Breast epithelium (tissue), 4 donors: ENCODE results near the gene CEBPA. TPM values are rescaled to one million over a fixed set of nuclear protein-coding genes. Genes with fewer than 3 reads are reported as not detected.

Experiments used
- DNase-seq, 2 donors: peaks; one replicate each; pipeline ENCODE4 v3.0.0-alpha.2; 2019; ENCODE audit warnings: low spot score in 2 of 2
- H3K27ac ChIP-seq, 2 donors: fragments of 200-600 bp; sonication (generic) in 1 of 2; one replicate each; pipeline ENCODE4 v1.5.1; 2016 to 2019; ENCODE audit warnings: mild to moderate bottlenecking in 1 of 2
- H3K27me3 ChIP-seq, 2 donors: fragments of 200-600 bp; sonication (generic) in 1 of 2; one replicate each; pipeline versions ENCODE4 v1.5.1 to v1.6.0; 2017 to 2019; ENCODE audit warnings: control low read depth in 1 of 2, mild to moderate bottlenecking in 1 of 2
- H3K36me3 ChIP-seq: fragments of 200-600 bp; one replicate; pipeline ENCODE4 v1.5.1; 2019
- H3K4me1 ChIP-seq, 2 donors: fragments of 200-600 bp; sonication (generic); one replicate each; pipeline ENCODE4 v1.5.1; 2016 to 2019; ENCODE audit warnings: control low read depth in 1 of 2
- H3K4me3 ChIP-seq, 3 donors: fragments of 200-600 bp; sonication (generic); 1 replicate in 2 of 3; 2 replicates in 1 of 3; pipeline ENCODE4 v1.5.1; 2016 to 2019; ENCODE audit warnings: mild to moderate bottlenecking in 3 of 3, moderate library complexity in 2 of 3
- H3K9me3 ChIP-seq, 2 donors: fragments of 200-600 bp; sonication (generic) in 1 of 2; one replicate each; pipeline ENCODE4 v1.5.1; 2016 to 2019; ENCODE audit warnings: control low read depth in 1 of 2
- POLR2A ChIP-seq: fragments of 450-650 bp; IDR thresholded peaks from one replicate; pipeline ENCODE4 v1.6.1; 2016; ENCODE audit warnings: antibody characterized with exemption, mild to moderate bottlenecking, moderate library complexity
- POLR2AphosphoS5 ChIP-seq, 3 donors: sonication (generic); formaldehyde crosslinking; IDR thresholded peaks; one replicate each; pipeline ENCODE4 v1.6.1; 2017; ENCODE audit warnings: antibody characterized with exemption in 3 of 3
- intact Hi-C: fragments of 100-400 bp; cut with DNase I; formaldehyde crosslinking; loops from one replicate; pipeline ENCODE4 v1.15.1; 2023; ENCODE audit warnings: low total_unique reads
- total RNA-seq, 3 donors: library from RNA; depleted of rRNA; stranded (reverse); fragments of >200 nt; gene quantifications; one replicate each; pipeline ENCODE4 v1.1.0, GENCODE V29; 2016
- TF ChIP-seq, protein P1 (sequence below), 3 donors: fragments of 450-650 bp; IDR thresholded peaks; one replicate each; pipeline ENCODE4 v1.5.1; 2016 to 2017; ENCODE audit warnings: antibody characterized with exemption in 3 of 3, mild to moderate bottlenecking in 3 of 3, moderate library complexity in 3 of 3

CEBPA gene
- total RNA-seq, 3 donors from 2014 or later: 35.1 to 263 (median 67.5) TPM

DNA sequence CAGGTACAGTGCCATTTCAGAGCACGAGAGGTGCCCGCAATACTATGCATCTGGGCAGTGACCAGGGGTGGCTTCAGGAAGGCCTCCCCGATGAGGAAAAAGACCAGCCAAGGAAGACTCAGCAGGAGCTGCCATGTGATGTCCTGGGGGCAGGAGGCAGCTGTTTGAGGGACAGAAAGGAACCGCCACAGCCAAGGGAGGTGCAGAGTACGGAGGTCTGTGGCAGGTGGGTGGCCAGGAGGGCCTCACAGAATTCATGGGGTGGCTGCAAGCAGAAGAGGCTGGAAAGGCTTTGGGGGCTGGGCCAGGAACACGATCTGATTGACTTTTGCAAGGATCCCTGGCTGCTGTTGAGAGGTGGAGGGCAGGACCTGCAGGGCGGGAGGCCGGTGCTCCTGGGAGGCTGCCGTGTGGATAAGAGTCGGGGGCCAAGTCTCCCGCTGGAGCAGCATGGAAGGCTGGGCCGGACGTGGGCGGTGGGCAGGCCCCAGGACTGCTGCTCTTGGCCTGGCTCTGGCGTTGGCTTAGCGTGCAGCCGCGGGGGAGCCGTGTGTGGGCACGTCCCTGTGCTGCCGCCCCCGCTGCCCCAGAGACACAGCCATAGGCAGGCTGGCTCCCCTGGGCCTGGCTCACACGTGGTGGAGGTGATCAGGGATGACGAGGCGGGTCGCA, 29.1 kb downstream of the CEBPA start:
- H3K36me3 ChIP-seq: no peaks in the 10 kb centered on the region
- H3K4me1 ChIP-seq: peaks cover 0 to 7% of the 10 kb centered on the region in 2 donors
- peak overlapping the region in 1 of 2 donors; percentile 48 for H3K27ac ChIP-seq
- peak overlapping the region in 1 of 3 donors; percentile 28 for H3K4me3 ChIP-seq
- no peak for TF ChIP-seq POLR2AphosphoS5 (IDR thresholded peaks at IDR 0.05)
- no peak for TF ChIP-seq POLR2A
- TF ChIP-seq, protein P1, sequence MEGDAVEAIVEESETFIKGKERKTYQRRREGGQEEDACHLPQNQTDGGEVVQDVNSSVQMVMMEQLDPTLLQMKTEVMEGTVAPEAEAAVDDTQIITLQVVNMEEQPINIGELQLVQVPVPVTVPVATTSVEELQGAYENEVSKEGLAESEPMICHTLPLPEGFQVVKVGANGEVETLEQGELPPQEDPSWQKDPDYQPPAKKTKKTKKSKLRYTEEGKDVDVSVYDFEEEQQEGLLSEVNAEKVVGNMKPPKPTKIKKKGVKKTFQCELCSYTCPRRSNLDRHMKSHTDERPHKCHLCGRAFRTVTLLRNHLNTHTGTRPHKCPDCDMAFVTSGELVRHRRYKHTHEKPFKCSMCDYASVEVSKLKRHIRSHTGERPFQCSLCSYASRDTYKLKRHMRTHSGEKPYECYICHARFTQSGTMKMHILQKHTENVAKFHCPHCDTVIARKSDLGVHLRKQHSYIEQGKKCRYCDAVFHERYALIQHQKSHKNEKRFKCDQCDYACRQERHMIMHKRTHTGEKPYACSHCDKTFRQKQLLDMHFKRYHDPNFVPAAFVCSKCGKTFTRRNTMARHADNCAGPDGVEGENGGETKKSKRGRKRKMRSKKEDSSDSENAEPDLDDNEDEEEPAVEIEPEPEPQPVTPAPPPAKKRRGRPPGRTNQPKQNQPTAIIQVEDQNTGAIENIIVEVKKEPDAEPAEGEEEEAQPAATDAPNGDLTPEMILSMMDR (IDR thresholded peaks at IDR 0.05): no peak
- H3K27me3 ChIP-seq: no peaks in the 10 kb centered on the region
- intact Hi-C loops: no loop called here
- no peak for DNase-seq
- H3K9me3 ChIP-seq: no peaks in the 10 kb centered on the region

DNA sequence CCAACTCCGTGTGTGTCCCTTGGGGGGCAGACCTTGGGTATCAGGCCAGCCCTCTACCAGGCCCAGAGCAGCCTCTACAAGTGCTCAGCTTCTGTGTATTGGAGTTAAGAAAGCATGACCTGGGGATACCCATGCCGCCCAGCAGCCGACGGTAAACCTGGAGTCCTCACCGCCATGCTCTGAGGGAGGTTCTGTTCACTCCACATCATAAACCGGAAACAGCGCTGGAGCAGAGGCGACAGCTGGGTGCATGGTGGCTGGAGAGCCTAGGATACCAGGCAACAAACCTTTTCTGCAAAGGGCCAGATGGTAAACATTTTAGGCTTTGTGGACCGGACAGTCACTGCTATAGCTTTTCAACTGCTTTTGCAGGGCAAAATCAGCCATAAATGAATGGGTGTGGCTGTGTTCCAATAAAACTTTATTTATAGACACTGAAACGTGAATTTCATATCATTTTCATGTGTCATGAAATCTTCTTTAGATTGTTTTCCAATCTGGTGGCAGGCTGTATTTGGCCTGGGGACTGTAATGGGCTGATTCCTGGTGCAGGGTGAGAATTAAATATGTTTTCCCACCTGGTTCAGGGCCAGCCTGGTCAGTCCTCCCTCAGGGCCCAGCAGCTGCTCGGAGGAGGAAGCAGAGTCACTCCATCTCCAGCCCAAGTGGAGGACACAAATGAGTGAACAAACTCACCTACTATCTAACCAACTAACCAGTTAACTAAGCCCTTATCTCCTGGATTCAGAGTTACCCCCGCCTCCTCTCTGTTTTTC, 30.9 kb downstream of the CEBPA start:
- no peak for DNase-seq
- intact Hi-C loops: no loop called here

DNA sequence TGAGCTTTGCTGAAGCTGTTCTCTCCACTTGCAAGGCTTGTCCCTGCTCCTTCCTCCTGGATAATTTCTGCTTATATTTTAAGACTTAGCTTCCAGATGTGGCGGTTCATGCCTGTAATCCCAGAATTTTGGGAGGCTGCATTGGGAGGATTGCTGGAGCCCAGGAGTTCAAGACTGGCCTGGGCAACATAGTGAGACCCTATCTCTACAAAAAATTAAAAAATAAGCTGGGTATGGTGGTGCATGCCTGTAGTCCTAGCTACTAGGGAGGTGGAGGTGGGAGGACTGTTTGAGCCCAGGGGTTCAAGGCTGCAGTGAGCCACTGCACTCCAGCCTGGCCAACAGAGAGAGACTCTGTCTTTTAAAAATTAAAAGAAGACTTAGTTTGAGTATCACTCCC, 31.6 kb downstream of the CEBPA start:
- no peaks in the 10 kb centered on the region for H3K27me3 ChIP-seq
- no peak overlapping the region for H3K27ac ChIP-seq
- H3K36me3 ChIP-seq: no peaks in the 10 kb centered on the region
- peaks cover 0 to 7% of the 10 kb centered on the region in 2 donors for H3K4me1 ChIP-seq
- H3K4me3 ChIP-seq: no peak overlapping the region
- H3K9me3 ChIP-seq: no peaks in the 10 kb centered on the region
- DNase-seq: no peak
- TF ChIP-seq, protein P1 (IDR thresholded peaks at IDR 0.05): no peak
- no peak for TF ChIP-seq POLR2A
- no peak for TF ChIP-seq POLR2AphosphoS5 (IDR thresholded peaks at IDR 0.05)
- intact Hi-C loops: loop anchor here (1.0 kb wide), 1 partner anchor 41 kb away; no protein-coding TSS in a partner anchor

More for the DNA sequence above, 30.9 kb downstream of the CEBPA start:
- Histone ChIP-seq H3K9me3 (no peaks in the 10 kb centered on the region), H3K4me3 (no peak overlapping the region), H3K27ac (no peak overlapping the region), H3K36me3 (no peaks in the 10 kb centered on the region), H3K27me3 (no peaks in the 10 kb centered on the region), H3K4me1 (peaks cover 0 to 7% of the 10 kb centered on the region in 2 donors)
- TF ChIP-seq, protein P1 (IDR thresholded peaks at IDR 0.05): no peak
- no peak for TF ChIP-seq POLR2AphosphoS5 (IDR thresholded peaks at IDR 0.05)
- no peak for TF ChIP-seq POLR2A

DNA sequence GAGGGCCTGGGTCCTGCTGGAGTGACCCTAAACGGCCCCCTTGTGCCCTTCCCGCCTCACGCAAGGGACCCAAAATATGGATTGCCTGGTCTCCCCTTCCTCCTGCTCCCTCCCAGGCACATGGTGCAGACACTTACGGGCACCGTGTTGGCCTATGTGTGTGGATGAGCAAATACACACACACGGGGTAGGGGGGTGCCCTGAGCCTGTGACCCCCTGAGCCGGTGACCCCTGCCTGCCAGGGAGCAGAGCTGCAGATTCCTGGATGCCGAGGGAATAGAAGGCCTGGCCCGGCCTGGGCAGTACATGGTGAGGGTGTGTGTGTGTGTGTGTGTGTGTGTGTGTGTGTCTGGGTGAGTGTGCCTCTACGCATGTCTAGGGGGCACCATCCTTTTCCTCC, 33.3 kb downstream of the CEBPA start:
- Histone ChIP-seq H3K36me3 (no peaks in the 10 kb centered on the region), H3K27me3 (no peaks in the 10 kb centered on the region), H3K4me3 (no peak overlapping the region), H3K4me1 (peaks cover 0 to 7% of the 10 kb centered on the region in 2 donors), H3K27ac (no peak overlapping the region), H3K9me3 (no peaks in the 10 kb centered on the region)
- no peak for DNase-seq
- intact Hi-C loops: no loop called here
- TF ChIP-seq, protein P1 (IDR thresholded peaks at IDR 0.05): no peak
- TF ChIP-seq POLR2A: no peak
- no peak for TF ChIP-seq POLR2AphosphoS5 (IDR thresholded peaks at IDR 0.05)
